Activated naive CD4-positive, alpha-beta T cell treated with anti-CD3 and anti-CD28 coated beads, Interleukin-2, amount 10 ng/mL, durations not matched to agents 7 days and 5 days (primary cell): ENCODE results near the gene KRTAP5-7.
"Not testable (repeated sequence)": the region's sequence is repeated elsewhere in the genome, so short reads cannot be mapped to it uniquely, and the experiment has no call there.

ENCODE experiments used
- CTCF ChIA-PET: fragments of 350-600 bp; sonication (Branson Sonifier 250); formaldehyde crosslinking; loops from one replicate; lab custom pipeline; 2021; ENCODE audit warnings: antibody characterized with exemption; lab: Charles Lee
- DNase-seq: peaks from one replicate; pipeline ENCODE4 v3.0.0-alpha.2; 2020
- H3K27ac Mint-ChIP-seq: one replicate; pipeline ENCODE4 v1.8.0; 2021; ENCODE audit warnings: mild to moderate bottlenecking, moderate library complexity, mixed read lengths
- H3K27me3 Mint-ChIP-seq: one replicate; pipeline ENCODE4 v1.8.0; 2021; ENCODE audit warnings: mild to moderate bottlenecking, mixed read lengths
- H3K36me3 Mint-ChIP-seq: one replicate; pipeline ENCODE4 v1.8.0; 2021; ENCODE audit warnings: mixed read lengths
- H3K4me1 Mint-ChIP-seq: one replicate; pipeline ENCODE4 v1.8.0; 2021; ENCODE audit warnings: mixed read lengths
- H3K4me3 Mint-ChIP-seq: one replicate; pipeline ENCODE4 v1.8.0; 2021; ENCODE audit warnings: mild to moderate bottlenecking, moderate library complexity, mixed read lengths
- H3K9me3 Mint-ChIP-seq: one replicate; pipeline ENCODE4 v1.8.0; 2021; ENCODE audit warnings: mixed read lengths

KRTAP5-7 gene

DNA sequence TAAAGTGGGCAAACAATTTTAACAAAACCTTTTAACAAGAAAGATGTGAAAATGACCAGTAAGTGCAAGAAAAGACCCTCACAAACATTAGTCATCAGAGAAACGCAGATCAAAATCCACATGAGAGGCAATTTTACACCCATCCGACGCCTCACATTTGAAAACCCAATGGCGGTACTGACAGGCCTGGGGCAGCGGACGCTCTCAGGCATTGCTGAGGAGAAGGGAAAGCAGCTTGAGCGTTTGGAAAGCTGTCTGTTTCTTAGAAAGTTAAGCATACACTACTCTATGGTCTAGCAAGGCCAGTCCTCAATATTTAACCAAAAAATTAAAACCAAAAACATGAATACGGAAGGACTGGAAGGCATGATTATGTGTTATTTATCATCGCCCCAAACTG, 8.8 kb downstream of the KRTAP5-7 start:
- H3K27ac Mint-ChIP-seq, result no peak overlapping the region
- peaks cover 3% of the 10 kb centered on the region for H3K9me3 Mint-ChIP-seq
- no peaks in the 10 kb centered on the region for H3K36me3 Mint-ChIP-seq
- no peak overlapping the region for H3K4me3 Mint-ChIP-seq
- peaks cover 4% of the 10 kb centered on the region for H3K27me3 Mint-ChIP-seq
- CTCF ChIA-PET, result no interaction called here
- DNase-seq, result no peak
- H3K4me1 Mint-ChIP-seq, result no peaks in the 10 kb centered on the region

DNA sequence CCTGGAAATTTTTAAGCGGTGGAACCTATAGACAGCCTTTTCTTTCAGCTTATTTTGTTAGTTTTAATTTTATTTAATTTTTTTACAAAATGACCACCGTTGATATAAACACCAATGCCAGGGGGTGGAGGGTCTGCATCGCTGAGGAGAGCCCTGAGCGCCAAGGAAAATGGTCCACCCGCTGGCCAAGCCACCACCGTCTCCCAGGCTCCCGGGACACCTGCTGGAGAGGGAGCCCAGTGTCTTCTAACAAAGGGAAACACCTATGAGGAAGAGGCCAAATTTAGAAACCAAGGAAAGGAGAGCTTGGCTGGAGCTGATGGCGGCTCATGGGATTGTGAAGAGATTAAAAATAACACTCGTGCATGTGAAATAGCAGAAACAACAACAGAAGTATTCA, 10.5 kb downstream of the KRTAP5-7 start:
- Mint-ChIP-seq H3K9me3 (peaks cover 5% of the 10 kb centered on the region), H3K4me1 (no peaks in the 10 kb centered on the region), H3K36me3 (no peaks in the 10 kb centered on the region), H3K27me3 (no peaks in the 10 kb centered on the region), H3K27ac (no peak overlapping the region), H3K4me3 (no peak overlapping the region)
- DNase-seq, result no peak
- CTCF ChIA-PET, result interaction anchor here (0.6 kb wide), 1 partner anchor 359 kb away, joined by 3 read pairs; no protein-coding TSS in a partner anchor

DNA sequence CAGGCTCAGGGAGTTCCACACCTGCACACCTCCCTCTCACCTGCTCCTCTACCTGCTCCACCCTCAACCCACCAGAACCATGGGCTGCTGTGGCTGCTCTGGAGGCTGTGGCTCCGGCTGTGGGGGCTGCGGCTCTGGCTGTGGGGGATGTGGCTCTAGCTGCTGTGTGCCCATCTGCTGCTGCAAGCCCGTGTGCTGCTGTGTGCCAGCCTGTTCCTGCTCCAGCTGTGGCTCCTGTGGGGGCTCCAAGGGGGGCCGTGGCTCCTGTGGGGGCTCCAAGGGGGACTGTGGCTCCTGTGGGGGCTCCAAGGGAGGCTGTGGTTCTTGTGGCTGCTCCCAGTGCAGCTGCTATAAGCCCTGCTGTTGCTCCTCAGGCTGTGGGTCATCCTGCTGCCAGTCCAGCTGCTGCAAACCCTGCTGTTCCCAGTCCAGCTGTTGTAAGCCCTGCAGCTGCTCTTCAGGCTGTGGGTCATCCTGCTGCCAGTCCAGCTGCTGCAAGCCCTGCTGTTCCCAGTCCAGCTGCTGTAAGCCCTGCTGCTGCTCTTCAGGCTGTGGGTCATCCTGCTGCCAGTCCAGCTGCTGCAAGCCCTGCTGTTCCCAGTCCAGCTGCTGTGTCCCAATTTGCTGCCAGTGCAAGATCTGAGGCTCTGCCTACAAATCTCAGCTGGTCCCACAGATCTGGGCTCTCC, 11.1 kb downstream of the KRTAP5-7 start, which contains the start of gene KRTAP5-8:
TSS of gene KRTAP5-8 (plus strand) at position 49 of the 689 bp plus-strand sequence. CDS start at position 80, 31 bp downstream.
- CTCF ChIA-PET, DNase-seq, H3K4me3 Mint-ChIP-seq, H3K4me1 Mint-ChIP-seq, H3K36me3 Mint-ChIP-seq, H3K27ac Mint-ChIP-seq, H3K27me3 Mint-ChIP-seq, H3K9me3 Mint-ChIP-seq: not testable (repeated sequence)

DNA sequence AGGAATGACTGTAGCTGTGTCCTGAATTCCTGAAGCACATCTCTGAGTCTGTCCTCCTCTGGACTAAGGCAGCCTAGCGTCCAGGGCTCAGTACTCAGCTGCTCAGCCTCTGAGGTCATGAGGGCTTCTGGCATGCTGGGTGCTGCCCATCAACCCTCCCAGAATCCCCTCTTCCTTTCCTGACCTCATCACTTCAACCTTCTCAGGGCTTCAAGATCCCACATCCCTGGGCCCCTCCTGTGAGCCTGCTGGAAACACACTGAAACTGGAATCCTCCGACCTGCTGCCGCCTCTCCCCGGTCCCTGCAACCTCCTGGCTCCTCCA, 11.6 kb downstream of the KRTAP5-7 start:
- Mint-ChIP-seq H3K9me3 (peaks cover 5% of the 10 kb centered on the region), H3K36me3 (no peaks in the 10 kb centered on the region), H3K27me3 (peaks cover 8% of the 10 kb centered on the region), H3K4me3 (no peak overlapping the region), H3K27ac (no peak overlapping the region), H3K4me1 (no peaks in the 10 kb centered on the region)
- DNase-seq, result no peak
- CTCF ChIA-PET, result no interaction called here

DNA sequence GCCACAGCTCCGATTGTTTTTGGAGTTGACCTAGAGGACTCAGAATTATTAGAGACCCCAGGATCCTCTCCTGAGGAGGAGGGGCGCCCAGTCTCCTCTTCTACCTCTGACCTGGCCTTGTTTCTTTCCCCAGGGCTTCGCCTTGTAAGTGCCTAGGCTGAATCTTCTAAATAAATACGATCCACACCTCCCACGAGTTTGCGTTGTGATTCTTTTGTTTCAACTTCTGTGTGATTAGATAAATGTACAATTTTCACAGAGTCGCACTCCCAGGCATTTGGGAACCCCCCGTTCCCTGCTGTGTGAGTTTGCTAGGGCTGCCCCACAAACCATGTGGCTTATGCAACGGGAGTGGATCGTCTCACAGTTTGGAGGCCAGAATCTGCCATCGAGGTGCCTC, 11.9 kb downstream of the KRTAP5-7 start:
- Mint-ChIP-seq H3K27ac (no peak overlapping the region), H3K36me3 (no peaks in the 10 kb centered on the region), H3K4me1 (no peaks in the 10 kb centered on the region), H3K9me3 (peaks cover 5% of the 10 kb centered on the region), H3K4me3 (no peak overlapping the region), H3K27me3 (peaks cover 11% of the 10 kb centered on the region)
- CTCF ChIA-PET, result no interaction called here
- no peak for DNase-seq

DNA sequence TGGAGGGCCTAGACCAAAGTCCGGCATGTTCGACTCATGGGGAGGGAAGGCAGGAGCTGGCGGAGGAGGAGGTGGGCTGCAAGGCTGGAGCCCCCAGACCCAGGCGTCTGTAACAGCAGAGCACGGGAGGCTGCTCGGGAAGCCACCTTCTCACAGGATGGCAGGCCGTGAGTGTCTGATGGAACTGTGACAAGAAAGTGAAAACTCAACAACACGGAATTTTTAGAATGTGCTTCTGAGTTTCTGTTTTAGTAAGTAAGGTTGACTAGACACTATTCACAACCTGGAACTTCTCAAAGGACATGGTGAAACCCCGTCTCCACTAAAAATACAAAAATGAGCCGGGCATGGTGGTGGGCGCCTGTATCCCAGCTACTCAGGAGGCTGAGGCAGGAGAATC, 12.9 kb downstream of the KRTAP5-7 start:
- H3K27me3 Mint-ChIP-seq, result peaks cover 11% of the 10 kb centered on the region
- H3K27ac Mint-ChIP-seq, CTCF ChIA-PET, H3K4me1 Mint-ChIP-seq, DNase-seq, H3K9me3 Mint-ChIP-seq, H3K36me3 Mint-ChIP-seq, H3K4me3 Mint-ChIP-seq: not testable (repeated sequence)

DNA sequence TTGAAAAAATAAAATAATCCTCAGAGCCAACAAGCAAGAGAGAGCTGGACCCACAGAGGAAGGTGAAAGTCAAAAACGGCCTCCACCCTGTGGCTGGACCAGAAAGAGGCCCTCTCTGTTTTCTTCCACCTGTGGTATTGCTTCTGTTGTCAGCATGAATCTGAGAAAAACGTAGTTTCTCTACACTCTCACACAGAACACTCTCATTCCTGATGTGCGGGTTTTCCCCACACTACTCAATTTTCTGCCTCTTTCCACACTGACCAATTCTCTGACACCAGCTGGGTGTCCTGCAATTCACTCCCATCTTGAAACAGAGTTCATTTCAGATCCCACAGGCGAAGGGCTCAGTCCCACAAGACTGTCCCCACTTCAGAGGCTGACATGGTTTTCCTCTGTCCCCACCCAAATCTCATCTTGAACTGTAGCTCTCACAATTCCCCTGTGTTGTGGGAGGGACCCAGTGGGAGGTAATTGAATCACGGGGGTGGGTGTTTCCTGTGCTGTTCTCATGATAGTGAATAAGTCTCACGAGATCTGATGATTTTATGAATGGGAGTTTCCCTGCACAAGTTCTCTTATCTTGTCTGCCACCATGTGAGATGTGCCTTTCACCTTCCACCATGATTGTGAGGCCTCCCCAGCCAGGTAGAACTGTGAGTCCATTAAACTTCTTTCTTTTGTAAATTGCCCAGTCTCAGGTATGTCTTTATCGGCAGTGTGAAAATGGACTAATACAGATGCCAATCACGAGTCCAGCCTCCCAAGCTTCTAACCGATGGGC, 13.6 kb downstream of the KRTAP5-7 start:
- CTCF ChIA-PET, H3K4me1 Mint-ChIP-seq, H3K9me3 Mint-ChIP-seq, H3K36me3 Mint-ChIP-seq, DNase-seq, H3K4me3 Mint-ChIP-seq, H3K27ac Mint-ChIP-seq: not testable (repeated sequence)
- peaks cover 11% of the 10 kb centered on the region for H3K27me3 Mint-ChIP-seq

DNA sequence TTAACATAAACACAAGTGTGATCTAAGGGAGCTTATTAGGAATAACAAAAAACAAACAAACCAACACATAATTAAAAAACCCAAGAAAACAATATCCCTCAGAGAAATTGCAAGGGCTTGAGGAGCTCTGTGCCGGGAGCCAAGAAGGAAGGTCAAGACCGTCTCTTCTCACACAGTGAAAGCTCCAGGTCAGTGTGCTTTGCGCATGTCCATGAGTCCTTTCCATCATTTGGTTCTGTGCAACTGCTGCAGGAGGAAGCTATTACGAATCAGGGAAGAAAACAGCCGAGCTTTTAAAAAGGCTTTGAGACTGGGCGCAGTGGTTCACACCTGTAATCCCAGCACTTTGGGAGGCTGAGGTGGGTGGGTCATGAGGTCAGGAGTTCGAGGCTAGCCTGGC, 15.3 kb downstream of the KRTAP5-7 start:
- CTCF ChIA-PET, result no interaction called here
- Mint-ChIP-seq H3K4me1 (no peaks in the 10 kb centered on the region), H3K27me3 (peaks cover 11% of the 10 kb centered on the region), H3K36me3 (no peaks in the 10 kb centered on the region), H3K9me3 (peaks cover 6% of the 10 kb centered on the region), H3K4me3 (no peak overlapping the region), H3K27ac (no peak overlapping the region)
- no peak for DNase-seq

DNA sequence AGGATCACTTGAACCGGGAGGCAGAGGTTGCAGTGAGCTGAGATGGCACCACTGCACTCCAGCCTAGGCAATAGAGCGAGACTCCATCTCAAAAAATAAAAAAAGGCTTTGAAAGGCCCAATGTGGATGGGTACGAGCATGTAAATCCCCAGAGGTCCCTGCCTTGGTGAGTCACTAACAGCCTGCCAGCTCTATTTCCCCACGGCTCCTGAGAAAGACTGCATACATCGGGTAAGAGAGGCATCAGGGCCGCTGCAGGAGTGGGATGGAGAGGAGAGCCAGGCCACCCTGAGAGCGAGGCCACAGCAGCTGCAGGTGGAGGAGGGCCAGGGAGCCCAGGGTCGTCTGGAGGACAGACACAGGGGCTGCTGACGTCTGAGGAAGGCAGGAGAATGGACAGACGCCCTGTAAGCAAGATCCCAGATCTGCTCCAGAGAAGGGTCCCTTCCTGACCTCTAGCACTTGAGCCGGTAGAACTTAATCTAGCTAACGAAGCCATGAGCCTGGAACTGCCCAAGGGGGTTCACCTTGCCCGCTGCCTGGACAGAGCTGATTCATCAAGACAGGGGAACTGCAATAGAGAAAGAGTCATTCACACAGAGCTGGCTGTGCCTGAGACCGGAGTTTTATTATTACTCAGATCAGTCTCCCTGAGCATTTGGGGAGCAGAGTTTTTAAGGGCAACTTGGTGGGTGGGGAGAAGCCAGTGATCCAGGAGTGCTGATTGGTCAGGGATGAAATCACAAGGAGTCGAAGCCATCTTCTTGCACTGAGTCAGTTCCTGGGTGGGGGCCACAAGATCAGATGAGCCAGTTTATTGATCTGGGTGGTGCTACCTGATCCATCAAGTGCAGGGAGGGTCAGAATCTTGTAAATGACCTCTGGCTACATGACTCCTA, 16.1 kb downstream of the KRTAP5-7 start:
- CTCF ChIA-PET, result no interaction called here
- Mint-ChIP-seq H3K4me3 (no peak overlapping the region), H3K4me1 (no peaks in the 10 kb centered on the region), H3K9me3 (peaks cover 6% of the 10 kb centered on the region), H3K36me3 (no peaks in the 10 kb centered on the region), H3K27ac (no peak overlapping the region), H3K27me3 (peaks cover 11% of the 10 kb centered on the region)
- no peak for DNase-seq

DNA sequence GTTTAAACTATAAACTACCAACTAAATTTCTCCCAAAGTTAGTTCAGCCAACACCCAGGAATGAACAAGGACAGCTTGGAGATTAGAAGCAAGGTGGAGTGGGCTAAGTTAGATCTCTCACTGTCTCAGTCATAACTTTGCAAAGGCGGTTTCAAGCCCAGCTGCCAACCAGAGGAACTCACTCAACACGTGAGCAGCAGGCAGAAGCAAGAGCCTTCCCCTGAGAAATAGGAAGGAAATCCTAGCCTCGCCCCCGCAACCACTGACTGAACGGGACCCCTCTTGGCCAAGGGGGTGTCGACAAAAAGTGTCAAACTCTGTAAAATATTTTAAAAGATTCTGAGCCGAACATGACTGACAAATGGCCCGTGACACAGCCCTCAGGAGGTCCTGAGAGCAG, 16.8 kb downstream of the KRTAP5-7 start:
- CTCF ChIA-PET, result no interaction called here
- Mint-ChIP-seq H3K36me3 (no peaks in the 10 kb centered on the region), H3K27me3 (peaks cover 12% of the 10 kb centered on the region), H3K4me1 (no peaks in the 10 kb centered on the region), H3K9me3 (peaks cover 6% of the 10 kb centered on the region), H3K27ac (no peak overlapping the region), H3K4me3 (no peak overlapping the region)
- no peak for DNase-seq

DNA sequence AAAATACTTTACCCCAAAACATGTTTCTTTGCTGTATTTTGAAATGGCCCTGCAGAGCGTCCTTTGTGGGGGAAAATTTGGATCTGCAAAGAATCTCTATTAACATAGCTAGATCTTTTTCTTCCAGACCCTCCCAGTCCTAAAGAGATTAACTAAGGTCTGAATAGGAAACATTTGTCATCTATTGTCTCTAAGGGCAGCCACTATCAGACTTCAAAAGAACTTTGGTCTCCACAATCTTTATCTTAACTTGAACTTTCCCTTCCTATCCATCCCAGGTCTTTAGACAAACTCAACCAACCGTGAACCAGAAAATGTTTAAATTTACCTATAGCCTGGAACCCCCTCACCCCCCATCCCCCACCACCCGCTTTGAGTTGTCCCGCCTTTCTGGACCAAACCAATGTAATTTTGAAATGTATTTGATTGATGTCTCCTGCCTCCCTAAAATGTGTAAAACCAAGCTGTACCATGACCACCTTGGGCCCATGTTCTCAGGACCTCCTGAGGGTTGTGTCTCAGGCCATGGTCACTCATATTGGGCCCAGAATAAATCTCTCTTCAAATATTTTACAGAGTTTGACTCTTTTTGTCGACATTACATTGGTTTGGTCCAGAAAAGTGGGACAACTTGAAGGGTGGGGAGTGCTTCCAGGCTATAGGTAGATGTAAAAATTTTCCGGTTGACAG, 17.6 kb downstream of the KRTAP5-7 start:
- H3K36me3 Mint-ChIP-seq, result no peaks in the 10 kb centered on the region
- H3K9me3 Mint-ChIP-seq, result peaks cover 6% of the 10 kb centered on the region
- no peaks in the 10 kb centered on the region for H3K4me1 Mint-ChIP-seq
- H3K27ac Mint-ChIP-seq, result no peak overlapping the region
- H3K27me3 Mint-ChIP-seq, result peaks cover 18% of the 10 kb centered on the region
- no peak overlapping the region for H3K4me3 Mint-ChIP-seq
- CTCF ChIA-PET, result no interaction called here
- no peak for DNase-seq

DNA sequence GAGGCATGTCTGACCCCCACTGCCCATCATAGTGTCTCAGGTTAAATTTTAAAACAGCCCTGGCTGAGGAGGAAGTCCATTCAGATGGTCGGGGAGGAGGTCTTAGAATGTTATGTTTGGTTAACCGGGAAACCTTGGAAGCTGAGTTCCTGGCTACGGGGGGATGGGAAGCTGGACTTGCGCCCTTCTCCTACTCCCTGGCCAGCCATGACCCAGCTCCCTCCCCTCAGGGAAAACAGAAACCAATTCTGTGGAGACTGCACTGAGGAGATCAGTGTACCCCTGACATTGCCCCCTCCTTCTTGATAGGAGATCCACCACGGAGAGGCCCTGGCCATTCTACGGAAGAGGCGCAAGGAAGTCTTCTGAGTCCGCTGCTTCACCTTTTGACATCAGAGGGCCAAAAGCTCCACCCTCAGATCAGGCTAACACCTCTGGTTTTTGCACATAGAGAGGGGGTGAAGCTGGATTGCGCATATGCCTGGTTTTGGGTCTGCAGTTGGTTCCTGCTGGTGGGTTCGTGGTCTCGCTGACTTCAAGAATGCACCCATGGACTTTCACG, 18.4 kb downstream of the KRTAP5-7 start:
- Mint-ChIP-seq H3K27ac (no peak overlapping the region), H3K9me3 (peaks cover 6% of the 10 kb centered on the region), H3K4me3 (no peak overlapping the region), H3K36me3 (no peaks in the 10 kb centered on the region), H3K4me1 (no peaks in the 10 kb centered on the region), H3K27me3 (peaks cover 23% of the 10 kb centered on the region)
- DNase-seq, result no peak
- CTCF ChIA-PET, result no interaction called here

DNA sequence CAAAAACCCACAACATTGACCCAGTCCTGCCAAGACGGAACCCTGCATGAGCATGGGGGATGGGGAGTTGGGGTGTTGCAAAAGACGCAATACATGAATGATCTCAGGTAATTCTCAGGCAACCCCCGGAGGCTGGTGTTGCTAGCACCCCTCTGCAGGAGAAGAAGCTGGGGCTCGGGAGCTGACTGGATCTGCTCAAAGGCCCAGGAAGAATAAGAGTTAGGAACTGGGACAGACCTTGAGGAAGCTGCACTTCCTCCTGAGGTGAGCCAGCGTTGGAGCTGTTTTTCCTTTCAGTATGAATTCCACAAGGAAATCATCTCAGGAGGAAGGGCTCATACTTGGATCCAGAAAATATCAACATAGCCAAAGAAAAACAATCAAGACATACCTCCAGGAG, 21.1 kb downstream of the KRTAP5-7 start, which contains the start of gene KRTAP5-9:
TSS of gene KRTAP5-9 (plus strand) at position 301 of the 400 bp plus-strand sequence. CDS start 238 bp downstream, outside the sequence.
- Mint-ChIP-seq H3K4me3 (no peak within 1 kb of the TSS), H3K27ac (no peak within 1 kb of the TSS), H3K27me3 (peaks cover 20% of the 10 kb centered on the region), H3K4me1 (no peaks in the 10 kb centered on the region), H3K36me3 (no peaks in the 10 kb centered on the region), H3K9me3 (peaks cover 1% of the 10 kb centered on the region)
- CTCF ChIA-PET, result no interaction called here
- DNase-seq, result no peak
